Left forelimb (tissue), 1 donor: ENCODE measurements around the gene PEG3.

Experiments used
- DNase-seq: peaks from one replicate; pipeline ENCODE4 v3.0.0-alpha.2; 2018; ENCODE audit warnings: low spot score

Gene PEG3

DNA sequence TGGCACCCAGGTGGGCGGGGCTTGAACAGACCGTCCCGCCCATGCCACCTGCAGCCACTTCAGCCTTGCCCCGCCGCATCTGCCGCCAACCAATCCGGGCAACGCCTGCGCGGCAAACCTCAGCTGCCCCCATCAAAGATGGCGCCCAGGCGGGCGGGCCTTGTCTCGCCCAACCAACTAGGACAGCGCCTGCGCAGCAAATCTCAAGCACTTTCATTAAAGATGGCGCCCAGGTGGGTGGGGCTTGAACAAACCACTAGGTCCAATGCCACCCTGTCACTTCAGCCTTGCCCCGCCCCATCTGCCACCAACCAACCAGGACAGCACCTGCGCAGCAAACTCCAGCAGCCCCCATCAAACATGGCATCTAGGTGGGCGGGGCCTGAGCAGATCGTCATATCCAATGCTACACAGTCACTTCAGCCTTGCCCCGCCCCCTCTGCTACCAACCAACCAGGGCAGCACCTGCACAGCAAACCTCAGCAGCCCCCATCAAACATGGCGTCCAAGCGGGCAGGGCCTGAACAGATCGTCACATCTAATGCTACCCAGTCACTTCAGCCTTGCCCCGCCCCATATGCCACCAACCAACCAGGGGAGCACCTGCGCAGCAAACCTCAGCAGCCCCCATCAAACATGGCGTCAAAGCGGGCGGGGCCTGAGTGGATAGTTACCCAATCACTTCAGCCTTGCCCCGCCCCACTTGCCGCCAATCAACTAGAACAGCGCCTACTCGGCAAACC is 1.4 kb downstream of the PEG3 start:
- peak; percentile 95 for DNase-seq

GRCh38 chr19:56838024-56838908 is 2.3 kb downstream of the PEG3 start:
- peak; percentile 82 for DNase-seq

- peak; percentile 80 for DNase-seq
Measured at GRCh38 chr19:56837492-56838023, 3.0 kb downstream of the PEG3 start.

- DNase-seq: no peak
Measured at GRCh38 chr19:56837004-56837403, 3.5 kb downstream of the PEG3 start.

- DNase-seq: no peak
Measured at GRCh38 chr19:56836059-56836458, 4.5 kb downstream of the PEG3 start.

- no peak for DNase-seq
Measured at GRCh38 chr19:56835401-56835800, 5.1 kb downstream of the PEG3 start.

- no peak for DNase-seq
Measured at GRCh38 chr19:56834564-56835375, 5.8 kb downstream of the PEG3 start.

GRCh38 chr19:56832352-56832928 is 8.1 kb downstream of the PEG3 start:
- no peak for DNase-seq

- DNase-seq: no peak
Measured at GRCh38 chr19:56831255-56831654, 9.3 kb downstream of the PEG3 start.

DNA sequence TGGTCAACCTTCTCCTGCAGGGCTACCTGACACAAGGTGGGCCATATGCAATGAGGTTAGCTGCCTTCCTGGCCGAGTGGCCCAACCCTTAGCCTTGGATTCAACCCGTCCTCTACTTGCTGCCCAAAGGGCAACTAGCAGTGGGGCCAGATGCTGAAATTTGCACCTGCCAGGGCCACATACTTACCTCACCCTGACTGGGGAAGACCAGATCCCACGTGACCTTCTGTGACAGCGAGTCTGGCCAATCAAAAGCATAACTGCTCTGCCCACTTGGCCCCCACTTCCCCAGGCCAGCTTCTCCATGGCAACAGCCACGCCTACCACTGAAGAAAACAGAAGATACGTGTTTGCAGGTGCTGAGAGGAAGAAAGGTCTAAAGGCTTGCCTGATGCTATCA is 10.9 kb downstream of the PEG3 start:
- DNase-seq: no peak

DNA sequence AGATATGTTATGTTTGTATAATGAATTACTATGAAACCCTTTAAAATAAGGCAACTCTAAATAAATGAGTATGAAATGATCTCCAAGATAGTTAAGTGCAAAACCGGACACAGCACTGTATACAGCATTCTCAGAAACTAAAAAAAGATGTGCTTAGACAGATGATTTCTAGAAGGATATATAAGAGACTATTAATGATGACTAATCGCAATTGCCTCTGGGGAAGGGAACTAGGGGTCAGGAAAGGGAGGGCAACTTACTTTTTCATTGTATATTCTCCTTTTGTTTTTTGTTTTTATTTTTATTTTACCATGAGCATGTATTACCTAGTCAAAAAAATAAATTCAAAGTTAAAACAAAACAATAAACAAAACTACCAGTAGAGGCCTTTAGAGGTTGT is 12.8 kb downstream of the PEG3 start:
- no peak for DNase-seq

- no peak for DNase-seq
Measured at GRCh38 chr19:56823956-56824355, 16.6 kb downstream of the PEG3 start.

DNA sequence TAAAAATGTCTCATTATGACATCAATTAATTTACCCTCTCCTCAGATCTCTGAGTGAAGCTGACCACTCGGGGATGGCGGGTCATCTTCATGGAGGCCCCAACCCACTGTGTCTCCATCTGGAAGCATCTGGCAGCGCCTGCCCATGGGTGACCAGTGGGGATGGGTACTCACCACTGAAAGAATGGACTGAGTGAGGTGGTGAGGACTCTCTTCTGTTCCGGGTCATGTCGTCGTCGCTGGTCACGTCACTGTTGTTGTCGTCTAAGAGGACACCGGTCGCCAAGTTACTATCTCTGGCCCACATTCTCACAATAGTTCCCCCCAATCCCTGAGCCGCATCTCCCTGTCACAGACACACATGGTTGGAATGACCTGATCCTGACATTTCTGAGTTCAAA is 17.1 kb downstream of the PEG3 start:
- no peak for DNase-seq

- DNase-seq: no peak
Measured at GRCh38 chr19:56822755-56823154, 17.8 kb downstream of the PEG3 start.

DNA sequence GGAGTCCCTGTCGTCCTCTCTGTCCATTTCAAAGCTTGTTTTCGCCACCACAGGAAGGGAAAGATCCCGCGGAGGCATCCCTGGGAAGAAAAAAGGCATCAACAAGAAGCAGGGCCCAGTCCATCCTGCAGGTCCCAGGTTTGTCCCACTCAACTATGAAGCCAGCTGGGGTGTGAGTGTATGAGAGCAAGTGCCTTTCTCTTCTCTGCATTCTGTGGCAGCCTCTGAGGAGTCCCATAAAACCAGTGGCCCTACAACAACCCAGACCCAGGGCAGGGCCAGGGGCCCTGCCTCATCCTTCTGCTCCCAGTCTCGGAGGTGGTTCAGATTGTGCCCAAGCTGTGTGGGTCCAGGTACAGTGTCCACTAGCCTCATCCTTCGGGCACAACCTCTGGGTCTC is 18.9 kb downstream of the PEG3 start:
- DNase-seq: no peak

- DNase-seq: no peak
Measured at GRCh38 chr19:56821209-56821608, 19.3 kb downstream of the PEG3 start.

DNA sequence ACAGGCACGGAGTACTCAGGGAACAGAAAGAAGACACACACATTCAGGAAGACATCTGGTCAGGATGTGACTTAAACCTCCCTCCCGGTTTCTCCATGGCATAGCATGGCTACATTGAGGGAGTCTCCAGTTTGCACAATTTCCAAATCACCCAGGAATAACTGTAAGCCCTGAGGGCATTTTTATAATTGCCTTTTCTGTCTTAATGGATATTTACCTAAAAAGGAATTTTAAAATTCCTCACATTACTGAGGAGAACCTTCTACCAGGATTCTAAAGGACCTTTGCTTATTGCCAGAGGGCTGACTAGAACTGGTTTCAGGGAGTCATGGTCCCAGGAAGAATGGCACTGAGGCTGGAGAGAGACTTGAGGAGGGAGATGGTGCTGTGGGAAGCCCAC is 21.4 kb downstream of the PEG3 start:
- no peak for DNase-seq

DNA sequence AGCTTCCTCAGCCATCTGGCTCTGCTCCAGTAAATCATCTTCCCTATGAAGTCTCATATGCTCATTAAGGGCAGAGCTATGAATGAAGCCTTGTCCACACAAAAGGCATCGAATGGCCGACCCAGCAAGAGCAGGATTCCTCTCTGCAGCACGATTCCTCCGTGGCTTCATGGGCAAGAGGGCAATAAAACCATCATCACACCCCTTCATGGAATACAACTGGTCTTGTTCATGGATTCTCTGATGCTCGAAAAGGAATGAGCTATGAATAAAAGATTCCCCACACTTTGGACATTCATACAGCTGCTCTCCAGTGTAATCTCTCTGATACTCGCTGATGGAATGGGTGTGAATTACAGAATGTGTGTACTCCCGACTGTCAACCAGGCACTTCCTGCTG is 25.9 kb downstream of the PEG3 start:
- DNase-seq: no peak

GRCh38 chr19:56813531-56813930 is 27.0 kb downstream of the PEG3 start:
- DNase-seq: no peak

GRCh38 chr19:56811480-56811879 is 29.0 kb downstream of the PEG3 start:
- no peak for DNase-seq

- DNase-seq: no peak
Measured at GRCh38 chr19:56810260-56810659, 30.3 kb downstream of the PEG3 start.
